ENCODE data around the gene TXNDC5. TPM values are rescaled to one million over a fixed set of nuclear protein-coding genes. Genes with fewer than 3 reads are reported as not detected.
"Not testable (repeated sequence)": the region's sequence is repeated elsewhere in the genome, so short reads cannot be mapped to it uniquely, and the experiment has no call there.

The TXNDC5 gene
- total RNA-seq, 2 experiments from 2014 or later, result 27.7 to 45.4 TPM

DNA sequence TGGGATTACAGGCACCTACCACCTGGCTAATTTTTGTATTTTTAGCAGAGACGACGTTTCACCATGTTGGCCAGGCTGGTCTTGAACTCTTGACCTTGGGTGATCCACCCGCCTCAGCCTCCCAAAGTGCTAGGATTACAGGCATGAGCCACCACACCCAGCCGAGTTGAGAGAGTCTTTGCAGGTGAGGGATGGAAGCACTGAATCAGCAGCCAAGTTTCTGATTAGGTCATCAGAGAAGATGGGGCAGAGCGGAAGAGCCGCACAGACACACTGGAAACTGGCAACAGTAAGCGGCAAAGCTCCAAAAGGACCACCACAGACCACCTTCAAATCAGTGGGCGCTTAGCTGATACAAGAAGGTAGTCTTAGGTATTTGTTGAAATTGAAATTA lies 12.4 kb downstream of the TXNDC5 start:
- DNase-seq; ATAC-seq; H3K4me3 Mint-ChIP-seq; H3K27ac Mint-ChIP-seq; H3K4me1 Mint-ChIP-seq; H3K27me3 Mint-ChIP-seq; H3K9me3 Mint-ChIP-seq (ENCODE audit: low read depth); CTCF ChIA-PET: not testable (repeated sequence)
- H3K36me3 Mint-ChIP-seq, result peaks cover 38% of the 10 kb centered on the region

DNA sequence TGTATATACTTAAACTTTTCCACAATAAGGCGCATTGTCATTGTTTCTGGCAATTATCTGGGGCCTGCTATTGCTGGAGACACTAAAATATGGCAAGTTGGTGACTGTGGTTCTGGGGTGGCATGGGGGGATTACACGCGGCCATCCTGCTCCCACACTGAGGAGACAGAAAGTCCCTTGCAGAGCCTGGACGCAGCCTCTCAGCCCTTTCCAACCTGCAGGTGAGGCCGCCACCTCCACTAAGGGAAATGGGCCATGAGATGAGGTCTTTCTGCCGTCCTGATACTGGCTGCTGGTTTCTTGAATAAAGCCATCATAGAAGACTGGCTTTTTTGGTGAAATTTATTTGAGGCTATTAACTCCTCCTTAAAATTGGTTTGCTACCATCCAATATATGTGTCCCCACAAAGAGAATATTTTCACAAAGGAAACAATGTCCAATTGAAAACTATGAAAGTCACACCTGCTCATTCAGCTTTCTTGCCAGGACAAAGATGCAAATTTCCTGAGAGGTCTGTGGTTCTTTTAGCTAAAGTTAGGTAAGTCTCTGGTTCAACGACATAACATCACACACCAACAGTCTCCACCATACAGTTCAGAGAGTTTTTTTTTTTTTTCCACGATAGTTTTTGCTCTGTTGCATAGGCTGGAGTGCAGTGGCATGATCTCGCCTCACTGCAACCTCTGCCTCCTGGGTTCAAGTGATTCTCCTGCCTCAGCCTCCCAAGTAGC lies 13.0 kb downstream of the TXNDC5 start:
- Mint-ChIP-seq H3K4me3 (no peak overlapping the region), H3K27ac (no peak overlapping the region), H3K4me1 (no peaks in the 10 kb centered on the region), H3K36me3 (peaks cover 34% of the 10 kb centered on the region), H3K9me3 (ENCODE audit: low read depth) (no peaks in the 10 kb centered on the region), H3K27me3 (no peaks in the 10 kb centered on the region)
- ATAC-seq (no peak), DNase-seq (no peak)
- CTCF ChIA-PET, result no interaction called here

DNA sequence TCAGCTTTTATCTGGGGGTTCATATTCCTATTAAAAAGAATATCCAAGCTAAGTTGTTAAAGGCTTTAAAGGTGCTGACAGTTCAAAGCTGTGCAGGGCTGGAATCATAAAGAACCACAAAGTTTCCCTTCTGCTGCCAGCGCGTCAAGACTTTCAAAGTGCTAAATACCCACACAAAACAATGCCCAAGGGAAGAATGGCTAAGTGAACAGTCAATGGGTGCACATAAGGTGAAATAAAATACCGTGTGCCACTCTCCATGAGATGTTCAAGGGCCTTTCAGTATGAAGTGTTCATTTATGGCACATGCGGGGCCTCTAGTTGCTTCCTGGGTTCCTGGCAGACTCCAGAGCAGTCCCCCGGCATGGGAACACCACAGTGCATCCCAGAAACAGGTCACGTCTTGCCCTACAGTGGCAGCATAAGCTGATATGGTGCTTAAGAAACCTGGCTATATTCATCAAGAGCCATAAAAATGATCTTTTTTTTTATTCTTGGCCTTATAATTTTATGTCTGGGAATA lies 14.1 kb downstream of the TXNDC5 start:
- DNase-seq (no peak), ATAC-seq (no peak)
- no peak overlapping the region for H3K4me3 Mint-ChIP-seq
- no peaks in the 10 kb centered on the region for H3K9me3 Mint-ChIP-seq (ENCODE audit: low read depth)
- no peaks in the 10 kb centered on the region for H3K27me3 Mint-ChIP-seq
- CTCF ChIA-PET, result no interaction called here
- H3K27ac Mint-ChIP-seq, result no peak overlapping the region
- no peaks in the 10 kb centered on the region for H3K4me1 Mint-ChIP-seq
- peaks cover 42% of the 10 kb centered on the region for H3K36me3 Mint-ChIP-seq

DNA sequence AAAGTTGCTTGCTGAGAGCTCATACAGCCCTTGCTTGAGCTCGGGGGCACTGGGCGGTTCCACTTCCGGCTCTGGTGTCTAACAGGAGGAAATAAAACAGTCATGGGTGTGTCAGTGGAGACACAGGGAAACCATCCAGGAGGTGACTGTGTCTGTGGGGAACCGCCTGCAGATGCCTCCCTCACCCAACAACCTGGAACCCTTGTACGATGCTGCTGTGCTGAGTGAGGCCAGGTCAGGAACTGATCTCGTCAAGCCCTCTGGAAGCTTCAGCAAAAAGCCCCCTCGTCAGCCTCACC lies 15.5 kb downstream of the TXNDC5 start:
- ATAC-seq, result no peak
- no peaks in the 10 kb centered on the region for H3K9me3 Mint-ChIP-seq (ENCODE audit: low read depth)
- no peaks in the 10 kb centered on the region for H3K27me3 Mint-ChIP-seq
- no peak overlapping the region for H3K4me3 Mint-ChIP-seq
- no peak for DNase-seq
- CTCF ChIA-PET, result no interaction called here
- no peak overlapping the region for H3K27ac Mint-ChIP-seq
- peaks cover 42% of the 10 kb centered on the region for H3K36me3 Mint-ChIP-seq
- H3K4me1 Mint-ChIP-seq, result no peaks in the 10 kb centered on the region

DNA sequence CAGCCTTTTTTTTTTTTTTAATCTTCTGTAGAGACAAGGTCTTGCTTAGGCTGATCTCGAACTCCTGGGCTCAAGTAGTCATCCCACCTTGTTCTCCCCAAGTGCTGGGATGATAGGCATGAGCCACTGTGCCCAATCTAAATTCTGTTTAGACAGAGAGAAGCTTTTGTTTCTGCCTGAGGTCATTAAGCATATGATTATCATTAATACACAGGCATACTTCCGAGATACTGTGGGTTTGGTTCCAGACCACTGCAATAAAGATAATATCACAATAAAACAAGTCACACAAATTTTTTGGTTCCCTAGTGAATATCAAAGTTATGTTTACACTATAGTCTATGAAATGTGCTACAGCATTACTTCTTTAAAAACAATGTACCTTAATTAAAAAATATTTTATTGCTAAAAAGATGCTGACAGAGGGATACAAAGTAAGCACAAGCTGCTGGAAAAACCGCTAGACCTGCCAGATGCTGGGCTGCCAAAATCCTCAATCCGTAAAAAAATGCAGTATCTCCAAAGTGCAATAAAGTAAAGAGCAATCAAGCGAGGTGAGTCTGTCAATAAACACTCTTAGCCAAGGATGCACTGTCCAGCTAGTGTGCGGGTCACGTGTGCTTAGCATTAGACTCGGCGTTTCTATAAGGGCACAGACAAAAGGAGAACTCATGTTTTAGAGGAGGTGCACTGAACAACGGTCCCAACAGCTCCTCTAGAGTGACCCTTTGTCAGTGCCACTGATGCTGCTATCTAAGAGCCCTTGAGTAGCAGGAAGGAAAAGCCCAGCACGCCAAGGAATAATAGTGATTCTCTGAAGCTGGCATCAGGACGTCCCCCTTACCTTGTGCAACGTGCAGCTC lies 16.1 kb downstream of the TXNDC5 start:
- Mint-ChIP-seq H3K27ac (no peak overlapping the region), H3K9me3 (ENCODE audit: low read depth) (no peaks in the 10 kb centered on the region), H3K4me3 (no peak overlapping the region), H3K27me3 (no peaks in the 10 kb centered on the region), H3K4me1 (no peaks in the 10 kb centered on the region), H3K36me3 (peaks cover 42% of the 10 kb centered on the region)
- no peak for DNase-seq
- ATAC-seq, result no peak
- CTCF ChIA-PET, result no interaction called here

DNA sequence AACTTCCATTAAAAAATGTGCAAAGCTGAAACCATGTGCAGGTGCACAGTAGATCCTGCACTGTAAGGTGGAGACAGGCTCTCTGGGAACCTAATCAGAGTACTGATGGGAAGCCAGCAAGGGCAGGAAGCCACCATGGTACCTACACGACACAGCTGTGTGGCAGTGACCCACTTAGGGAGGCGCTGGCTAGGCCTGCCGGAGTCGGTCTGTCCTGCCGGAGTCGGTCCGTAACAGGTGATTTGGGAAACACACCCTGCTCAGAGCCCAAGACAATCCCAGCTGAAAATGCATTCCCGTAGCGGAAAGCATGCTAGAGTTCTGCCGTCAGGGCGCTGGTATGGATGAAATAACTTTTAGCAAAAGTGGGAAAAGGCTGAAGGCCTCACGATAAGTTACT lies 17.2 kb downstream of the TXNDC5 start:
- no peaks in the 10 kb centered on the region for H3K9me3 Mint-ChIP-seq (ENCODE audit: low read depth)
- ATAC-seq (no peak), DNase-seq (no peak)
- no peaks in the 10 kb centered on the region for H3K27me3 Mint-ChIP-seq
- no peak overlapping the region for H3K27ac Mint-ChIP-seq
- CTCF ChIA-PET, result no interaction called here
- H3K4me3 Mint-ChIP-seq, result no peak overlapping the region
- no peaks in the 10 kb centered on the region for H3K4me1 Mint-ChIP-seq
- H3K36me3 Mint-ChIP-seq, result peaks cover 37% of the 10 kb centered on the region

DNA sequence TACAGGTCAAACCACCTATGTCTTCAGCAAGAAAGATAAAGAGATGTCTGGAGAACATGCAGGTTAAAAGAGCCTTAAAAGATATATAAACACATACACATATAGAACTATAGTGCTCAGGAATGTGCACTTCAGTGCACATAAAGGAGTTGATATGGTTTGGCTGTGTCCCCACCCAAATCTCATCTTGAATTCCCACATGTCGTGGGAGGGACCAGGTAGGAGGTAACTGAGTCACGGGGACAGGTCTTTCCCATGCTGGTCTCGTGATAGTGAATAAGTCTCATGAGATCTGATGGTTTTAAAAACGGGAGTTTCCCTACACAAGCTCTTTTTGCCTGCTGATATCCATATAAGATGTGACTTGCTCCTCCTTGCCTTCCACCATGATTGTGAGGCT lies 18.2 kb downstream of the TXNDC5 start:
- H3K9me3 Mint-ChIP-seq (ENCODE audit: low read depth); ATAC-seq; CTCF ChIA-PET; H3K4me3 Mint-ChIP-seq; H3K27me3 Mint-ChIP-seq; H3K27ac Mint-ChIP-seq; DNase-seq; H3K4me1 Mint-ChIP-seq: not testable (repeated sequence)
- H3K36me3 Mint-ChIP-seq, result peaks cover 41% of the 10 kb centered on the region

DNA sequence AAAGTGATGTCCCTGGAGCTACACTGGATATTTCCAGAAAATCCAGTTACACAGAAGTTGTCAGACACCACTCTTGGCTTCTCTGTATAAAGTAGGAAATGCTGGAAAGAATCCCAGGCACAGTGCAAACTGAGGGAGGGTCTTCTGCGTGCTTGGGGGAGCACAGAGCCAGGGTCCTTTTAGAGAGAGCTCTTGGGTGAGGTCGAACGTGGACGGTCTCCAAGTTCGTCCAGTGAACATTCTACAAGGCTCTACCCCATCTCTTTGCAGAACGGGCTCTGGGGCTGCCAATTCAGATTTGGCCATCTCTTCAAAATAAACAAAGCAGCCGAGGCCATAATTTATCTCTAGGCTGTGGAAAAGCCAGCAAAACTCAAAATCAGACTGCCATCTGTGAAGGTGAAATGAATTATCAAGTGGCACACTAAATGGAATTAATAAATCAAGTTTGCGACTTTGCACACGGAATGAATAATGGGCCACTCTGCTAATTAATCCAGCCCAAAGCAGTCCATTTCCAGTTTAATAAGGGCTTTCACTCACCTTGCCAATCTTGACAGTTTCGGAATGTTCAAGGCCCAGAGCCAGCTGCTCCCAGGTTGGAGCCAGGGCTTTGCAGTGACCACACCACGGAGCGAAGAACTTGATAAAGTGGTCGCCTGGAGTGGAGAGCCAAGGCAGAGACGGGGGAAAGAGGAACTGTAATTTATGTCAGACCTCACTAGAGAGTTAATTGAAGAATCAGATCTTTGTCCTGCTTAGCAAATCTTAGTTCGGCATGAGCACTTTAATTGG lies 19.3 kb downstream of the TXNDC5 start:
- DNase-seq, result no peak
- Mint-ChIP-seq H3K4me1 (no peaks in the 10 kb centered on the region), H3K9me3 (ENCODE audit: low read depth) (no peaks in the 10 kb centered on the region), H3K4me3 (no peak overlapping the region), H3K27ac (no peak overlapping the region), H3K36me3 (peaks cover 48% of the 10 kb centered on the region), H3K27me3 (no peaks in the 10 kb centered on the region)
- ATAC-seq, result no peak
- CTCF ChIA-PET, result no interaction called here

DNA sequence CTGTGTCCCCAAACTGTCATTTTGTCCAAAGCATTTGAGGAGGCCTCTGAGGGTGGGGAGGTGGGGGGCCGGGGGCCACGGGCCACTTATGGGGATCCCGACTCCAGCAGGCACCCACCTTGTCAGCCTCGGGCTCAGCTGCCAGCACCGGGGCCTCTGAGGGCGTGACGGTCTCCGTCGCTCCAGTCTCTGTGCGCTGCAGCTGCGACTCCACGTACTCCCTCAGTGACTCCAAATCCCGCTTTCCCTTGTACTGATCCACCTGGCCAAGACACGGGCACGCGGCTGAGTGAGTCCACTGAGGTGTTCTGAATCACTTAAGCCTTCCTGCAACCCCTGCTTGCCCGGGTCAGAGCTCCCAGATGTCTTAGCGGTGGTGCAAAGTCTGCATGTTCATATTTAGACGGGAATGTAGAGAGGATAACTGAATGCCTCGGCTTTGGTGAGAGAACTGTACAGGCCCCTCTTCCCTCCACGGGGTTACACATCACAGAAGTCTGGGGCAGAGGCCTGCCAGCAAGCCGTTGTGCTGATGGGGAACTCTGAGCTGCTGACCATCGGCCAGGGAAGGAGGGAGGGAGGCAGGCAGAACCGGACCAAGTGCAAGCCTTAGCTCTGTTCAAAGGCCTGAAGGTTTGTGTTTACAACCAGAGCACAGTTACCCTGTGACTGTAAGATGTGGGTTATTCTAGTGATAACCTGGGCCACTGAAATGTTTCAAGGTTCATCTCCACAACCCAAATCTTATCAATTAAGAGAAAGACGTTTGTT lies 21.8 kb downstream of the TXNDC5 start:
- CTCF ChIA-PET, result no interaction called here
- ATAC-seq (no peak), DNase-seq (no peak)
- Mint-ChIP-seq H3K9me3 (ENCODE audit: low read depth) (no peaks in the 10 kb centered on the region), H3K27ac (no peak overlapping the region), H3K36me3 (peaks cover 53% of the 10 kb centered on the region), H3K4me1 (no peaks in the 10 kb centered on the region), H3K27me3 (no peaks in the 10 kb centered on the region), H3K4me3 (no peak overlapping the region)

DNA sequence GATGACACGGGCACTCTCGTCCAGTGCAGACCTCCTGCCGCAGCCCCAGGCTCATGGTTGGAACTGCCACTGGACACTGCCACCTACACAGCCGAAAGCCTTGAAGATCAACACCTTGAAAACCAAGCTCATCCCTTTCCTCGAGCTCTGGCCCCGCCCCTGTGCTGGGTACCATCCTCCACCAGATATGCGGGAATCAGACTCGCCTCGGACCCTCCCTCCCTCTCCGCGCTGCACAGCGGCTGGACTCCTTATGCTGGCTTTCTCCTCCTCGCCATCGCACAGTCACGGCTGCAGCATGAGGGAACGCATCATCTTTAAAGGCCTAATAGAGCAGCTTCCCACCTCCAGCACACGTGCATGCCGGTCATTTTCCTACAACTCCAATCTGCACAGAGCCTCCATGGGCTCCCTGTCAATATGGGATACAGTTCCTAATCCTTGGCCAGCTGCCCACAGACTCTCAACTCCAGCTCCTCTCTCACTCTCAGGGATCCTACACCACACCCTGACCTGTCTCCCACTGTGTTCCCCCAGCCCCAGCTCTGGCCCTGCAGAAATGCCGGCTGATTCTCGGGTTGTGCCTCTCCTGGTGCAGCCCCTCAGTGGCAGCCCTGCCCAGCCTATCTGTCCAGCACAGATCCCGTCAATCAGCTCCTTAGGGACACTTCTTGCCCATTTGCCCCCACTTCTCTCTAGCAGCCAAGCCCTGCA lies 23.2 kb downstream of the TXNDC5 start:
- Mint-ChIP-seq H3K36me3 (peaks cover 55% of the 10 kb centered on the region), H3K4me1 (no peaks in the 10 kb centered on the region), H3K9me3 (ENCODE audit: low read depth) (no peaks in the 10 kb centered on the region), H3K4me3 (no peak overlapping the region), H3K27ac (no peak overlapping the region), H3K27me3 (no peaks in the 10 kb centered on the region)
- DNase-seq (no peak), ATAC-seq (no peak)
- CTCF ChIA-PET, result no interaction called here

DNA sequence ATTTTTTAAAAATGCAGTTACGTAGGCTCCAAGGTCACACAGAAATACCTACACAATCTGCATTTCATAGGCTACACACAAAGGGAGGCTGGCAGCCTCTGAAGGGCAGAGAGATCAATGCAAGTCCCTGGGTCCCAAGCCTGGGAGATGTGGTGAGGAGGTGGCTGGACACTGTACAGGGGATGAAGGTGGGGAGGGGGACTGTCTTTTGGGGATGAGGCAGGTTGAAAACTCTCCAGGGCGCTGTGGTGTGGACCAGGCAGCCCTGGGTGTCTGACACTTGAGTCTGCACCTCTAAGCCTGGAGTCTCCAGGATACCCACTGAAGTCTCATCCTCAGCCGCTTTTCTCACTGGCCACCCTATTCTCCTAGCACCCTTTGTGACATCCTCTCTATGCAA lies 24.5 kb downstream of the TXNDC5 start:
- H3K4me1 Mint-ChIP-seq, result no peaks in the 10 kb centered on the region
- H3K27ac Mint-ChIP-seq, result no peak overlapping the region
- H3K36me3 Mint-ChIP-seq, result peaks cover 50% of the 10 kb centered on the region
- ATAC-seq (no peak), DNase-seq (no peak)
- H3K9me3 Mint-ChIP-seq (ENCODE audit: low read depth), result no peaks in the 10 kb centered on the region
- CTCF ChIA-PET, result no interaction called here
- H3K27me3 Mint-ChIP-seq, result no peaks in the 10 kb centered on the region
- no peak overlapping the region for H3K4me3 Mint-ChIP-seq

DNA sequence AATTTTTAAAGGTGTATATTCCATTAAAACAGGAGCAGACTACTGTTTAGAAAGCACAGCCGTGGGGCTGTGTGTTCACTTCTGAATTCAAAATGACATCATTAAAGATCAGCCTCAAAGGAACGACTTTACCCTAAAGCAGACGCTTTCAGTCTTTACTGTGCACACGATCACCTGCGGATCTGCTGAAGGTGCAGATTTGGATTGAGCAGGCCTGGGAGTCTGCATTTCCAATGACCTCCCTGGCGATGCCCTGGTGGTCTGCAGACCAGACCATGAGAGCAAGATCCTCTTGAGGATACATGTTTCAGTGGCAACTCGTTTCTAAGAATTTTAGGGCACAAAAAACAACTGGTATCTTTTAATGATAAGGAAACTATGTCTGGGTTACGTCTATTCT lies 27.2 kb downstream of the TXNDC5 start:
- no peak overlapping the region for H3K4me3 Mint-ChIP-seq
- ATAC-seq, result no peak
- no peaks in the 10 kb centered on the region for H3K4me1 Mint-ChIP-seq
- peaks cover 46% of the 10 kb centered on the region for H3K36me3 Mint-ChIP-seq
- no peaks in the 10 kb centered on the region for H3K9me3 Mint-ChIP-seq (ENCODE audit: low read depth)
- DNase-seq, result no peak
- CTCF ChIA-PET, result no interaction called here
- no peak overlapping the region for H3K27ac Mint-ChIP-seq
- H3K27me3 Mint-ChIP-seq, result no peaks in the 10 kb centered on the region

Measured in activated CD8-positive, alpha-beta memory T cell treated with anti-CD3 and anti-CD28 coated beads, Interleukin-2, amount 10 ng/mL, durations not matched to agents 7 days and 5 days (primary cell).